Thoracic aorta (tissue), 2 donors: ENCODE measurements around the gene MSH3. TPM values are rescaled to one million over a fixed set of nuclear protein-coding genes. Genes with fewer than 3 reads are reported as not detected.
"Not testable (repeated sequence)": the region's sequence is repeated elsewhere in the genome, so short reads cannot be mapped to it uniquely, and the experiment has no call there.

ENCODE experiments used
- ATAC-seq: fragments of 150-250 bp; one replicate; pipeline ENCODE4 v1.8.0; 2017; ENCODE audit warnings: low read depth; ENCODE audit not compliant: insufficient number of reproducible peaks, low FRiP score
- DNase-seq: peaks from one replicate; pipeline ENCODE4 v3.0.0-alpha.2; 2020; ENCODE audit warnings: low spot score
- H3K27ac ChIP-seq, 2 donors: fragments of 200-600 bp; sonication (generic); 1 replicate in 1 of 2; 2 replicates in 1 of 2; pipeline ENCODE4 v1.5.1; 2016; ENCODE audit warnings: mild to moderate bottlenecking in 2 of 2, moderate library complexity in 2 of 2
- H3K27me3 ChIP-seq: fragments of 200-600 bp; sonication (generic); replicated peaks from 2 replicates; pipeline ENCODE4 v1.6.0; 2016; ENCODE audit warnings: mild to moderate bottlenecking; ENCODE audit not compliant: insufficient read depth
- H3K36me3 ChIP-seq: fragments of 200-600 bp; sonication (generic); one replicate; pipeline ENCODE4 v1.5.1; 2016
- H3K4me1 ChIP-seq, 2 donors: fragments of 200-600 bp; sonication (generic); 1 replicate in 1 of 2; 2 replicates in 1 of 2; pipeline versions ENCODE4 v1.5.1 to v1.6.0; 2016; ENCODE audit warnings: low read depth in 2 of 2, mild to moderate bottlenecking in 1 of 2; ENCODE audit not compliant: control insufficient read depth in 1 of 2
- H3K4me3 ChIP-seq: fragments of 200-600 bp; sonication (generic); 2 replicates; pipeline ENCODE4 v1.5.1; 2016; ENCODE audit warnings: mild to moderate bottlenecking
- H3K9me3 ChIP-seq: fragments of 200-600 bp; sonication (generic); 2 replicates; pipeline ENCODE4 v1.5.1; 2016
- CTCF ChIP-seq: fragments of 200-600 bp; sonication (generic); IDR thresholded peaks from one replicate; pipeline ENCODE4 v1.5.1; 2019; ENCODE audit warnings: antibody characterized with exemption
- total RNA-seq, 2 donors: library from RNA; depleted of rRNA; stranded (reverse); fragments of >200 nt; gene quantifications; one replicate each; pipeline versions ENCODE4 v1.1.0 to v1.2.3, GENCODE V29; 2016

The MSH3 gene
- total RNA-seq, 2 donors from 2014 or later: 12.3 to 12.9 TPM

GRCh38 chr5:80825786-80826460 is 171.5 kb downstream of the MSH3 start:
- H3K4me1 ChIP-seq: no peaks in the 10 kb centered on the region
- H3K36me3 ChIP-seq: peaks cover under 1% of the 10 kb centered on the region
- no peak for DNase-seq
- no peak for ATAC-seq
- H3K27ac ChIP-seq: no peak overlapping the region
- TF ChIP-seq CTCF: no peak
- H3K9me3 ChIP-seq: peaks cover 9% of the 10 kb centered on the region
- no peak overlapping the region for H3K4me3 ChIP-seq
- H3K27me3 ChIP-seq: no peaks in the 10 kb centered on the region

- no peak for TF ChIP-seq CTCF
- no peaks in the 10 kb centered on the region for H3K27me3 ChIP-seq
- H3K9me3 ChIP-seq: no peaks in the 10 kb centered on the region
- no peak for ATAC-seq
- H3K4me1 ChIP-seq: no peaks in the 10 kb centered on the region
- DNase-seq: no peak
- no peak overlapping the region for H3K27ac ChIP-seq
- H3K36me3 ChIP-seq: no peaks in the 10 kb centered on the region
- H3K4me3 ChIP-seq: no peak overlapping the region
Measured at GRCh38 chr5:80834710-80835109, 180.3 kb downstream of the MSH3 start.

- Histone ChIP-seq H3K27ac (no peak overlapping the region), H3K4me3 (no peak overlapping the region), H3K4me1 (no peaks in the 10 kb centered on the region), H3K27me3 (no peaks in the 10 kb centered on the region), H3K9me3 (no peaks in the 10 kb centered on the region), H3K36me3 (no peaks in the 10 kb centered on the region)
- ATAC-seq (no peak), DNase-seq (no peak)
- TF ChIP-seq CTCF: no peak
Measured at GRCh38 chr5:80835128-80835527, 180.7 kb downstream of the MSH3 start.

- Histone ChIP-seq H3K4me1 (no peaks in the 10 kb centered on the region), H3K27ac (no peak overlapping the region), H3K27me3 (no peaks in the 10 kb centered on the region), H3K36me3 (no peaks in the 10 kb centered on the region), H3K4me3 (no peak overlapping the region), H3K9me3 (no peaks in the 10 kb centered on the region)
- ATAC-seq (no peak), DNase-seq (no peak)
- TF ChIP-seq CTCF: no peak
Measured at GRCh38 chr5:80837679-80838078, 183.2 kb downstream of the MSH3 start.

- H3K27me3 ChIP-seq, H3K9me3 ChIP-seq, H3K27ac ChIP-seq, H3K4me3 ChIP-seq, H3K36me3 ChIP-seq, ATAC-seq, DNase-seq, H3K4me1 ChIP-seq: not testable (repeated sequence)
Measured at GRCh38 chr5:80841026-80841797, 186.8 kb downstream of the MSH3 start.

GRCh38 chr5:80846422-80846821 is 192.0 kb downstream of the MSH3 start:
- H3K4me1 ChIP-seq, H3K27me3 ChIP-seq, ATAC-seq, DNase-seq, H3K4me3 ChIP-seq, H3K27ac ChIP-seq: not testable (repeated sequence)
- peaks cover 10% of the 10 kb centered on the region for H3K9me3 ChIP-seq
- H3K36me3 ChIP-seq: peaks cover 14% of the 10 kb centered on the region

GRCh38 chr5:80850168-80850567 is 195.7 kb downstream of the MSH3 start:
- H3K27me3 ChIP-seq, H3K27ac ChIP-seq, ATAC-seq, DNase-seq, H3K4me3 ChIP-seq, H3K4me1 ChIP-seq: not testable (repeated sequence)
- H3K36me3 ChIP-seq: peaks cover 16% of the 10 kb centered on the region
- peaks cover 10% of the 10 kb centered on the region for H3K9me3 ChIP-seq
